Head of caudate nucleus (tissue), 42 donors: ENCODE results near the gene C12orf75.
"Not testable (repeated sequence)": the region's sequence is repeated elsewhere in the genome, so short reads cannot be mapped to it uniquely, and the experiment has no call there.

Experiments used
- DNase-seq, 42 donors: peaks; one replicate each; pipeline versions ENCODE4 v3.0.0 to v3.0.0-alpha.2; 2020 to 2021; ENCODE audit warnings: mixed read lengths in 7 of 42
- intact Hi-C: fragments of 100-400 bp; cut with DNase I; formaldehyde crosslinking; loops from one replicate; pipeline ENCODE4 v1.15.0; 2022

Gene C12orf75

DNA sequence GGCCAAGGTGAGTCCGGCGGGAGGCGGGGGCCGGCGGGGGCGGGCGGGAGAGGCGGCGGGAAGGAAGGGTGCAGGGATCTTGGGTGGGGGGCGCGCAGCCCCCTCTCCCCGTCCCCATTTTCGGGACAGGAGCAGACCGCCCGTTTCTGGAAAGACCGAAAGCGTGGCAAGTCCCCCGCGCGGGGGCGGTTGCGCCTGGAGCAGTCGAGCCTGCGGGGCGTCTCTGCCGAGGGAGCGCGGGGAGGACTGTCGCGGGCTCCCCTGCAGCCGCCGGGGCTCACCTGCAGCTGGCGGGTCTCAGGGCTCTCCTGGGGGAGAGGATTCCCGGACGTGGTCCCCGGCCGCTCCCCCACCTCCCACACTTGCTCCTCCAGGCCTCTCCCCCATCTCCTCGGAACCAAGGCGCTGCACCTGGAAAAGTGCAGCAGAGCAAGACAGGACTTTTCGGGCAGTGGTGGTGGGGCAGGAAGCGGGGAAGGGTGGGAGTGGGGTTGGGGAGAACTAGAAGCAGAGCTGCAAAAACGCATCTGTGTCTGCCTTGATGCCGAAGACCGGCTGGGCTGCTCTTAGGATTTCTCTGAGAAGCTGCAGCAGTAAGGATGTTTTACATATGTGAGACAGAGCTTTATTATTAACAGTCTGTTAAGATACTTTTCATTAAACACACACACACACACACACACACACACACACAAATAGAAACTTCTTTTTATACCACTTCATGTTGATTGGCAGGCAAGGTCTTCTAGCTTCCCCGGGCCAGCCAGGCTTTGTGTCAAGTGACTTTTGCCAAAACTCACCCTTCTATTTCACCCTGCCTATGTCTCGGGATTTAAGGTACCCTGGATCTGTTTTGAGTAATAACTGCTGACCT, 677 bp downstream of the C12orf75 start:
- intact Hi-C loops, result no loop called here
- DNase-seq, result peak in 34 of 42 donors; percentile 10 to 65 (median 33)

DNA sequence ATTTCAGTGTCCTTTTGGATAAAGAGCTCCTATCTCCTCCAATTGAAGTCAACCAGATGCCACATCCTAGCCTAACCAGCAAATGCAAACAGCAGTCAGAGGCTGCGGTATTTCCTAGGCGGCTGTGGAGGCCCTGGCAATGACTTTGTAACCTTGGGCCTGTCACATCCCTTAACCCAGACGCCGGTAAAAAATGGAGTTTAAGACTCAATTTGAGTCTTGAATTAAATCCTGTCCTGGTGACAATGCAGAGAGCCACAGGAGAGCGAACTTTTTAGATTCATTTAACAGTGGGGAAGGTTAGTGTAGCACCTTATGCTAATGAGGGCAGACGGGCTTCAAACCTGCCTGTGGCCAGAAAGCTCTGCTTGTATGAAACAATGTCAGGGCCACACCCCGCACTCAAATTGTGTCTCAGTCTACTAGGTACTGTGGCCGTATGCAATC, 1.3 kb downstream of the C12orf75 start:
- DNase-seq, result no peak
- intact Hi-C loops, result no loop called here

DNA sequence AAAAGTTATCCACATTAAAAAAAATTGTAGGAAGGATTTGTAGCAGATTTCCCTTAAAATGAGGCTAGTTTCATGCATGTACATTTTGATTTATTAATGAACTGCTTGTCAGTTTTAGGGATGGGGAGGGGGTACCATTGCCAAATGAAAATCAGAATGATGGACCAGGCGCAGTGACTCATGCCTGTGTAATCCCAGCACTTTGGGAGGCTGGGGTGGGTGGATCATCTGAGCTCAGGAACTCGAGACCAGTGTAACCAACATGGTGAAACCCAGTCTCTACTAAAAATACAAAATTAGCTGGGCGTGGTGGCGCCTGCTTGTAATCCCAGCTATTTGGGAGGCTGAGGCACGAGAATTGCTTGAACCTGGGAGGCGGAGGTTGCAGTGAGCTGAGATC, 1.8 kb downstream of the C12orf75 start:
- intact Hi-C loops, DNase-seq: not testable (repeated sequence)

DNA sequence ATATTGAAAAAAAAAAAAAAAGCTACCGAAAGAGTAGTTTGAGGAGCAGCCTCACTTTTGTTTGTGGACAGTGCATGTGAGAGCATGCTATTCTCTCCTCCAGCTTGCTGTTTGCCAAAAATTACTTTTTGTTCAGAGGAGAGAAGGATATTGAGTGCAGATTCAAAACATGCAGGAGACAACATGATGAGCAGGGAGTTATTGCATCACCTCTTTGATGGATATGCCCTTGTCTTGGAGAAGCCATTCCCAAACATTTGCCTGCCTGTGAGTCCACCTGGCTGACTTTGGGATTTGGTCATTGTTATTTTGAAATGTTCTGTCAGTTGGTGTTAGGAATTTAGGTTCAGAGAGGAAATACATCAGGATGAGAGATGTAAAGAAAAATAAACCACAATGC, 2.4 kb downstream of the C12orf75 start:
- intact Hi-C loops, result no loop called here
- DNase-seq, result no peak

DNA sequence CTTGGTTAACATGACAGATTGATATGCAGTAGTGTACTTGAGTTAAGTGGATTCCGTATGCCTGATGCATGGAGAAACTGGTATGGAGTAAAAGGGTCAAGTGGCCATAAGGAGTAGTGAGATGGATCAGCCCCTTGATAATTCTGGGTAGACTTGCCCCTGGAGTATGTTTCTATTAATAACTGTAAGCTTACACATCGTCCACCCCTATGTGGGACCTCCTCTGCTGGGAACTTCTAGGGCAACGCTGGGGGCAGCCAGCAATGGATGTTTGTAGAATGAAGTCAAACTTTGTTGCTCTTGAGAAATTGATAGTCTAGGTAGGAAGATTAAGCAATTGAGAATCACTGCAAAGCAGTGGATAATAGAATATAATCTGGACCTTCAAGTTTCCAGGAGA, 3.5 kb downstream of the C12orf75 start:
- DNase-seq, result no peak
- intact Hi-C loops, result no loop called here

DNA sequence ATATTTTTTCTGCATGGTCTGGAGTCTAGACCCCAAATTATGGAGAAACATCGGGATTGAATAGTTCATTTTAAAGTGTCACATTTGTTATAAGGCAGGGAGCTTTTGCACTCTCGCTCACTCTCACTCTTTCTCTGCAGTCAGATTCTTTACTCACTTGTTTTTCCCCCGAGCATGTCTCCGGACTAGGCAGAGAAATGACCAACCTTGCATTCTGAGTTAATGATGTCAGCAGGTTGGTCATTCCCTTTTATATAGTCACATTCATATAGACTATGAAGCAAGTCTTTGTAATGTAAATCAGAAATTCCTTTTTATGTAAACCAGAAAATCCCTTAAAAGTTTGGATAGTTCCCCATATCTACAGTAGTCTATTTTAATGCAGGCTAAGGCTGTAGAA, 4.1 kb downstream of the C12orf75 start:
- no peak for DNase-seq
- intact Hi-C loops, result no loop called here

DNA sequence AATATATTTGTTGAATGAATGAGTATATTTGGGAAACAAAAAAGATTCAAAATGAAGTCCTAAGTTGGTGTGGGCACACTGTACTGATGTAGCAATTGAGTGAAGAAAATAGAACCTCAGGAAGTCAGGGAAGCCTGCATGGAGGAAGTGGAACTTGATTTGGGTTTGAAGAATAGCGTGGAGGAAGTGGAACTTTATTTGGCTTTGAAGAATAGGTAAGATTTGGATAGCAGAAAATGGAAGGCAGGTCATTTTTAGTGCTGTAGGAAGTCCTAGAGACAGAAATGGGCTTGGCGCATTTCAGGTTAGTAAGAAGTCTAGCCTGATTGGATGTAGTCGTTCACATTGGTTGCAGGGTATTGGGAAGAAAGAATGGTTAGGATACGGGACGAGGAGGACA, 5.4 kb downstream of the C12orf75 start:
- no peak for DNase-seq
- intact Hi-C loops, result no loop called here

DNA sequence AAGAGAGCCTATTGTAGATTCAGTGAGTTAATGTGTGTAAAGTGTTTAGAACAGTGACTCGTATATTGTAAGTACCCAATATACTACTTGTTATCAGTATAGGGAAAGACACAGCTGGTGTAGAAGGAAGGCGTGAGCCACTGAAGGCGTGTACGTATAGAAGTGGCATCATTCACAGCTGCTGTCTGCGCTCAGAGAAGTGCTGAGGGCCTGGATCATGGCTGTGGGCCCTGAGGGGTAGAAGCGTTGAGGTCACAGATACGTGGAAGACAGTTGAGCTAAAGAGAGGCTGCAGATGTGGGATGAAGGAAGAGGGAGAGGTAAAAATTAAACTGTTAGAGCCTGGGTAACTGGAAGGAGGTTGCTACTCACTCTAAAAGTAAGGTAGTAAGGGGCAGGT, 5.9 kb downstream of the C12orf75 start:
- intact Hi-C loops, result no loop called here
- no peak for DNase-seq

DNA sequence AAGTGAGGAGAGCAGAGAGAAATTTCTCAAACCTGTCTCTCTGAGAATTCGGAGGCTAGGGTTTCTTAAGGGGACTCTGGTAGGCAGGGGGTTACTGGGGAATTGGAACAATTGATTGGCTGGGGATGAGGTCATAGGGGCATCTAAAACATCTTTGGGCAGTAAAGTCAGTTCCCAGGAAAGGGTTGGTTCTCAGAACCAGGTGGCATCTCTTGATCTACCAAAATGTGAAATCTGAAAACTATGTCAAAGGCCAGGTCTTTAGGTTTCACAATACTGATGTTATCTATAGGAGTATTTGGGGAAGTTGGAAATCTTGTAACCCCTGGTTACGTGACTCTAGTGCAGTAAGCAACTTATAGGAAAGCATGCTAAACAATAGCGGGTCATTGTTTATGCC, 6.9 kb downstream of the C12orf75 start:
- no peak for DNase-seq
- intact Hi-C loops, result no loop called here

DNA sequence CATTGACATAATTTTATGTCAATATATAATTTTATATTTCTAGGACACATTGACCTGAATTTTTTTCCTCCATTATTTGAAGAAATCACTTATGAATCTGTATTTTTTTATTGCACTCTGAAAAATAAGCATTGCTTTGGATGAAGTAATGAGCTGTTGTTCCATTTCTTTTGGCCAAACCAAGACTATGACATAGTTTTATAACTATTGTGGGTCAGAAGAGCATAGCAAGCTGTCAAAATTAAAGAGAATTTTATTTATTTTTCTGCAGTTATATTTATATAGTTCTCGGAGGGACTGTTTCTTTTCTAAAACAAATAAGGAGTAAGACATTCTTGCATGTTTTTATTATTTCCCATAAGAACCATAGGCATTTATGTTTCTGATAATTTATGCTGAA, 8.5 kb downstream of the C12orf75 start:
- no peak for DNase-seq
- intact Hi-C loops, result no loop called here

DNA sequence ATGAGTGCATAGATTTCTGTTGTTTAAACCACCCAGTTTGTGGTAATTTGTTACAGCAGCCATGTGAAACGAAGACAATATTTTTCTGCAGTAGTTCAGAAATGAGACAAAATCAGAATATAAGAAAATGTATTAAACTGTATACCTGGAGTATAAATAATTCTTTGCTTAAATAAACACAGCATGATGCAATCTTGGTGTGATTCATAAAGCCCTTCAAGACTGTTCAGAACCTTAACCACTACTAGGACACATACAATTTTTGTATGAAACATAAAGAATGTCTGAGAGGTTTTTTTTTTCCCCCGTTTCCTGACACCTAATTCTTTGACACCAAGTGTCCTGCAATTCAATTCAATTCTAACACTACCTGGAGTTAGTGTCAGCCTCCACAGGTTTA, 10.5 kb downstream of the C12orf75 start:
- intact Hi-C loops, result no loop called here
- no peak for DNase-seq

DNA sequence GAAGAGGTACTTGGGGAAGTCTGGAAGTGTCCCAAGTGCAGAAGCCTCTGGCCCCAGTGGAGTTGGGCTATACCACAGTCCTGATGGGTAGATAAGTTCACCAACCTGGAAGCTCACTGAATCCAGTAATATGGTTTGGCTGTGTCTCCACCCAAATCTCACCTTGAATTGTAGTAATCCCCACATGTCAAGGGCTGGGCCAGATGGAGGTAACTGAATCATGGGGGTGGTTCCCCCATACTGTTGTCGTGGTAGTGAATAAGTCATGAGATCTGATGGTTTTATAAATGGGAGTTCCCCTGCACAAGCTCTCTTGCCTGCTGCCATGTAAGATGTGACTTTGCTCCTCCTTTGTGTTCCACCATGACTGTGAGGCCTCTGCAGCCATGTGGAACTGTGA, 11.1 kb downstream of the C12orf75 start:
- intact Hi-C loops, DNase-seq: not testable (repeated sequence)

DNA sequence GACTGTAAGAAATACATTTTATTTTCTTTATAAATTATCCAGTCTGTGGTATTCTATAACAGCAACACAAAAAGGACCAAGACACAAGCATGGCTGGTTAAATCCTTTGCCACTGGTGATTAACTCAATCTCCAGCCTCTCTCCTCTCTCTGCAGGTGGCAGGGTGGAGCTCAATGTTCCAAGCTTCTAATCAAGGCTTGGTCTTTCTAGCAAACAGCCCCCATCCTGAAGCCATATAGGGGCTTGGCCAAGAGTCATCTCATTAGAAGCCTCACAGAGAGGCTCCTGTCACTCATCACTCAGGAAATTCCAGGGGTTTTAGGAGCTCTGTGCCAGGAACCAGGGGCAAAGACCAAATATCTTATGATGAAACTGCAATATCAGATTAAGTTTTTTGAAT, 12.0 kb downstream of the C12orf75 start:
- no peak for DNase-seq
- intact Hi-C loops, result no loop called here

DNA sequence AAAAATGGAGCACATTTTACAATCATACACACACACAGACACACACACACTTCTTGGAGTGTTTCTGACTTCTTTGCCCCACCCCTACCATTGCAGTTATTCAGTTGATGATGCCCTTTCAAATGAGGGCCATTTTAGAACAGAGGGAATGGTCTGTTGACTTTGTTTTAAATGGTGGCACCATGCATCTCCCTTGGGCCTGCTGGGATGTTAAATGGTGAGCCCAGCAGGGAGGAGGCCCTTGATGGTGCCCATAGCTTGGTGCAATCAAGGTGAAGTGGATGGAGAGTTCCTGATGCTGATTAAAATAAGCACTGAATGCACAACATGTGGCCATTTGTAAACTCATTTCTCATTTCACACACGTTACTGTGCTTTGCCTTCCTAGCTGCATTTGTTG, 13.3 kb downstream of the C12orf75 start:
- intact Hi-C loops, result no loop called here
- DNase-seq, result no peak

DNA sequence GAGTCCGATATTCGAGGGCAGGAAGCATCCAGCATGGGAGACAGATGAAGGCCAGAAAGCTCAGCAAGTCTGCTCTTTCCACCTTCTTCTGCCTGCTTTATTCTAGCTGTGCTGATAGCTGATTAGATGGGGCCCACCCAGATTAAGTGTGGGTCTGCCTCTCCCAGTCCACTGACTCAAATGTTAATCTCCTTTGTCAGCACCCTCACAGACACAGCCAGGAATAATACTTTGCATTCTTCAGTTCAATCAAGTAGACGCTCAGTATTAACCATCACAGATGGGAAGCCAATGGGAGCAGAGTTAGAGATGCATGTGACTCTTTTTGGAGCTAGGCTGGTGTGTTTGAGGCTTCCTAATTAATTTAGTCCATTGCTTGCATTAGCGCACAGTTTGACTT, 17.0 kb downstream of the C12orf75 start:
- no peak for DNase-seq
- intact Hi-C loops, result no loop called here

DNA sequence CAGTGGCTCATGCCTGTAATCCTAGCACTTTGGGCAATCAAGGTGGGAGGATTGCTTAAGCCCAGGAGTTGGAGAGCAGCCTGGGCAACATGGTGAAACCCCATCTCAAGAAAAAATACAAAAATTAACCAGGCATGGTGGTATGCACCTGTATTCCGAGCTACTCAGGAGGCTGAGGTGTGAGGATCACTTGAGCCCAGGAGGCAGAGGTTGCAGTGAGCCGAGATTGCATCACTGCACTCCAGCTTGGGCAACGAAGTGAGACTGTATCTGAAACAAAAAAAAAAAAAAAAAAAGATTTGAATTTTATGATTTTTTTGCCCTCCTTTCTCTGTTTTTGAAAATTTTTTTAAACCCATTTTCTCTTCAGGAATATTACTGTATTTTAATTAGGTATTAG, 17.7 kb downstream of the C12orf75 start:
- DNase-seq, result no peak
- intact Hi-C loops, result no loop called here

DNA sequence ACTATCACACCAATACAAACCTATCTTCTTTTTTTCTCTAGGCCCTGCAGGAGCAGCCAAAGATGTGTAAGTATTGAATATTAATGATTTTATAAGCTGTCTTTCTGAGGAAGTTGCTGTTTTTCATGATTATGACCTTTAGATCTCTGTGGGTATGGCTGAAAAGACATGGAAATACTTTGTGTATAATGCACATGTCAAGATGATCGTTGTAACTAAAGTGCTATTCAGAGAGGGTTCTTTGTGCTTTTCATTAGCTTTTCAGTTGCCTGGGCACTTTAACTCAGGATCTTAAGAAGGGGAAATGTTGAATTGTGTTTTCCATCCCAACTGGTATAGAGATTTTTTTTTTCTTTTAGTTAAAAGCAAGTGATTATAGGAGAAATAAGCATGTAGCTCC, 18.1 kb downstream of the C12orf75 start:
- no peak for DNase-seq
- intact Hi-C loops, result no loop called here

DNA sequence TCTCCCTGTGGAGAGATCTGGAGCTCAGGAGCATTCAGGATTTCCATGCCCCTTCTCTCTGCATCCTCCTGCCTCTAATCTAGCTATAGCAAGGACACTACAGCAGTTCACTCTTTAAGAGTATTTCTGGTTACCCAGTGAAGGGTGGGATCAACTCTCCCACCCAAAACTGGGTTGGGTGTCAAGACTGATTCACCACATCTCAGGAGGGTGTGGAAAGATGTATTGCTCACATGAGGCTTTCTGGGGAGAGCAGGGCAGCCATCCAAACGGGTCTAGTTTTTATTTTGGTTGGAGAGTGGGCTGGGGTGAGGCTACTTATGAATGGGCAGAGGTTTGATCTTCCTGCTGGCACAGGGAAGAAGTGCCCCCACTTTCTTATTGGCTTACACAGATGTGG, 18.6 kb downstream of the C12orf75 start:
- intact Hi-C loops, result no loop called here
- DNase-seq, result no peak

DNA sequence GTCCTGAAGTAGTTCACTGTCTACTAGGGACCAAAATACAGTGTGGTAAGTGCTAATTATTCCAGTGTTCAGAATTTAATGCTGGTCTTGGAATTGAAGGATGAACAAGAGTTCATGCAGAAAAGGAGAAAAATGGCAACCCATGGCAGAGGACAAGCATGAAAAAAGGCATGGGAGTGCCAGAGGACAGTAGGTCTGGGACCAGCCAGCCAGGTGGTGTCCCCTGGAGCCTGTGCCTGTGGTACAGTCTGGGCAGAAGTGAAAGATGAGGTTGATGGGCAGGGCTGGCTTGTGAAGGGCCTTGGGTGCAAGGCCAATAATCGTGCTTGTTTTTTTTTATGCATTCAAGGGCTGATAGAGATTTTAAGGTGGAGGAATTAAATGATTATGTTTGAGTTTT, 21.0 kb downstream of the C12orf75 start:
- intact Hi-C loops, result no loop called here
- DNase-seq, result no peak

DNA sequence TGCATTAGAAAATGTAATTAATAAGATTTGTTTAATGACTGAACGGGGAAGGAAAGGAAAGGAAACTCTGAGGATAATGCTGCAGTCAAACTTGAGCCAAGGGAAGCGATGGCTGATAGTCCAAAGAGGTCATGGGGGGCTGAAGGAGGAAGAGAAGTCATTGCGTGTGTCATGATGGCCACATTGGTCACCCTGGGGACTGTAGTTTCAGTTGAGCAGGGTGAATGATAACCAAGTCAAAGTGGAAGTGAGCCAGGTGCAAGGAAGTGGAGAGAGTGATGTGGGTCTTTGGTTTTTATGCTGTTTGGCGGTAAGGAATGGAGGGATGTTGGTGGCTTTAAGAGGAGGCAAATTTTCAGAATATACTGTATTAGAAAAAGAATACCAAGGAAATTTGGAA, 21.6 kb downstream of the C12orf75 start:
- intact Hi-C loops, result no loop called here
- DNase-seq, result no peak

DNA sequence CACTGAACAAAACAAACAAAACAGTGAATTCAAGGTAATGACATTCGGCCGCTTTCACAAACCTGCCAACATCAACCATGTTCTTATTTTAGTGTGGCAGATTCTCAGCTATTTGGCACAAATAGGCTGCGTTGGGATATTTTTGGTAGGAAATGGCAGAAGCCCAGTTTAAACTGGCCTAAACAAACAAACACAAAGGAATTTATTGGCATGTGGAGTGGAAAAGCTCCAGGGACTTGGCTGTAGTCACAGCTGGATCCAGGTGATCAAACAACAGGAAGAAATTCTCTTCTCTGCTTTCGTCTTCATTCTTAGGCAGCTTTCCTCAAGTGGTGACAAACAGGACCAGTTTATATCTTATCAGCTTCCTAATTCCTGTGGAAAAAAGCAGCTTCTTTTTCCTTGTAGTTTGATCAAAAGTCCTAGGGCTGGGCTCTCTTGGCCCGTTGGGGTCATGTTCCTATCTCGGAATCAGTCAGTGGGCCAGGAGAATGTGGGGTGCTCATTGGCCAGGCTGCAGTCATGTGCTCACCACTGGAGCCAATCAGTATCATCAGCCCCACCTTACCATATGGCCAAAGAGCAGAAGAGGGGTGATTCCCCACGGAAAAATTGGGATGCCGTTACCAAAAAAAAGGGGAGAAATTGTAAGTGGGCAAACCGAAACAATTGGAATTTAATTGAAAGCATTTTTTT, 22.6 kb downstream of the C12orf75 start:
- intact Hi-C loops, result no loop called here
- no peak for DNase-seq
